GM19328 (cell line): Measurements from ENCODE around the gene RNU1-1.
"Not testable (repeated sequence)": the region's sequence is repeated elsewhere in the genome, so short reads cannot be mapped to it uniquely, and the experiment has no call there.

Experiments
- ATAC-seq: cut with Tn5 transposase; IDR thresholded peaks from one replicate; pipeline ENCODE4 v1.9.1; 2021; ENCODE audit warnings: mild to moderate bottlenecking, moderate library complexity; ENCODE audit not compliant: unreplicated experiment

RNU1-1 gene

GRCh38 chr1:16514107-16515055, at the start of gene RNU1-1:
Gene RNU1-1, minus strand, starts transcription at chr1:16514285.
- ATAC-seq = not testable (repeated sequence)

- ATAC-seq = not testable (repeated sequence)
Measured at GRCh38 chr1:16561035-16561434, 47.0 kb upstream of the RNU1-1 start.

GRCh38 chr1:16560498-16560897, 46.4 kb upstream of the RNU1-1 start:
- ATAC-seq = not testable (repeated sequence)

GRCh38 chr1:16559688-16560087, 45.6 kb upstream of the RNU1-1 start:
- not testable (repeated sequence) for ATAC-seq

- ATAC-seq = not testable (repeated sequence)
Measured at GRCh38 chr1:16557034-16557433, 42.9 kb upstream of the RNU1-1 start.

- not testable (repeated sequence) for ATAC-seq
Measured at GRCh38 chr1:16553244-16553643, 39.2 kb upstream of the RNU1-1 start.

- ATAC-seq = not testable (repeated sequence)
Measured at GRCh38 chr1:16550212-16550918, 36.3 kb upstream of the RNU1-1 start.

- ATAC-seq = not testable (repeated sequence)
Measured at GRCh38 chr1:16549545-16549944, 35.5 kb upstream of the RNU1-1 start.

GRCh38 chr1:16547502-16548241, 33.6 kb upstream of the RNU1-1 start:
- not testable (repeated sequence) for ATAC-seq

GRCh38 chr1:16545682-16546095, 31.6 kb upstream of the RNU1-1 start:
- not testable (repeated sequence) for ATAC-seq

- ATAC-seq = not testable (repeated sequence)
Measured at GRCh38 chr1:16540421-16540893, 26.4 kb upstream of the RNU1-1 start.

GRCh38 chr1:16537528-16537927, 23.4 kb upstream of the RNU1-1 start:
- not testable (repeated sequence) for ATAC-seq

- not testable (repeated sequence) for ATAC-seq
Measured at GRCh38 chr1:16536796-16537195, 22.7 kb upstream of the RNU1-1 start.

GRCh38 chr1:16535898-16536297, 21.8 kb upstream of the RNU1-1 start:
- ATAC-seq = not testable (repeated sequence)

- ATAC-seq = not testable (repeated sequence)
Measured at GRCh38 chr1:16535487-16535886, 21.4 kb upstream of the RNU1-1 start.

GRCh38 chr1:16534829-16535456, 20.9 kb upstream of the RNU1-1 start:
- not testable (repeated sequence) for ATAC-seq

- ATAC-seq = not testable (repeated sequence)
Measured at GRCh38 chr1:16534239-16534828, 20.2 kb upstream of the RNU1-1 start.

- ATAC-seq = not testable (repeated sequence)
Measured at GRCh38 chr1:16532235-16532991, 18.3 kb upstream of the RNU1-1 start.

- ATAC-seq = not testable (repeated sequence)
Measured at GRCh38 chr1:16528338-16528737, 14.3 kb upstream of the RNU1-1 start.
